ENCODE results near the gene EPS15.
"Not testable (repeated sequence)": the region's sequence is repeated elsewhere in the genome, so short reads cannot be mapped to it uniquely, and the experiment has no call there.

EPS15 gene

GRCh38 chr1:51421964-51422363 is 97.1 kb downstream of the EPS15 start:
- DNase-seq, result peak; percentile 23

- DNase-seq, result no peak
Observed at GRCh38 chr1:51420867-51421627, 98.0 kb downstream of the EPS15 start.

- no peak for DNase-seq
Observed at GRCh38 chr1:51418384-51418959, 100.6 kb downstream of the EPS15 start.

- no peak for DNase-seq
Observed at GRCh38 chr1:51417496-51418383, 101.3 kb downstream of the EPS15 start.

GRCh38 chr1:51416910-51417309 is 102.2 kb downstream of the EPS15 start:
- DNase-seq, result no peak

GRCh38 chr1:51415963-51416362 is 103.1 kb downstream of the EPS15 start:
- DNase-seq, result no peak

GRCh38 chr1:51414811-51415210 is 104.3 kb downstream of the EPS15 start:
- DNase-seq, result no peak

GRCh38 chr1:51411820-51412219 is 107.2 kb downstream of the EPS15 start:
- DNase-seq, result not testable (repeated sequence)

GRCh38 chr1:51410568-51411460 is 108.3 kb downstream of the EPS15 start:
- DNase-seq, result no peak

- not testable (repeated sequence) for DNase-seq
Observed at GRCh38 chr1:51409755-51410541, 109.1 kb downstream of the EPS15 start.

GRCh38 chr1:51392241-51392640 is 126.8 kb downstream of the EPS15 start:
- DNase-seq, result no peak

GRCh38 chr1:51390641-51391040 is 128.4 kb downstream of the EPS15 start:
- not testable (repeated sequence) for DNase-seq

GRCh38 chr1:51387288-51387687 is 131.8 kb downstream of the EPS15 start:
- DNase-seq, result not testable (repeated sequence)

- DNase-seq, result not testable (repeated sequence)
Observed at GRCh38 chr1:51386259-51386658, 132.8 kb downstream of the EPS15 start.

- DNase-seq, result no peak
Observed at GRCh38 chr1:51385776-51386175, 133.3 kb downstream of the EPS15 start.

- no peak for DNase-seq
Observed at GRCh38 chr1:51381964-51382363, 137.1 kb downstream of the EPS15 start.

- no peak for DNase-seq
Observed at GRCh38 chr1:51380936-51381335, 138.1 kb downstream of the EPS15 start.

GRCh38 chr1:51378871-51379270 is 140.2 kb downstream of the EPS15 start:
- DNase-seq, result no peak

GRCh38 chr1:51373898-51374297 is 145.2 kb downstream of the EPS15 start:
- DNase-seq, result no peak

GRCh38 chr1:51372561-51372960 is 146.5 kb downstream of the EPS15 start:
- DNase-seq, result no peak

GRCh38 chr1:51369171-51369570 is 149.9 kb downstream of the EPS15 start:
- no peak for DNase-seq

- no peak for DNase-seq
Observed at GRCh38 chr1:51365774-51366173, 153.3 kb downstream of the EPS15 start.

Measured in CD4-positive, alpha-beta T cell treated with Interleukin-4 for 4 hours (primary cell).